Hindlimb muscle (tissue), 1 donor: ENCODE results near the gene NEDD4. TPM values are rescaled to one million over a fixed set of nuclear protein-coding genes. Genes with fewer than 3 reads are reported as not detected.
"Not testable (repeated sequence)": the region's sequence is repeated elsewhere in the genome, so short reads cannot be mapped to it uniquely, and the experiment has no call there.

ENCODE experiments used
- DNase-seq: peaks from one replicate; pipeline ENCODE4 v3.0.0-alpha.2; 2013
- polyA plus RNA-seq: library from polyadenylated mRNA; unstranded; fragments of 120-200 nt; gene quantifications from one replicate; pipeline ENCODE4 v1.2.1, GENCODE V29; 2013; ENCODE audit not compliant: insufficient read length

NEDD4 gene
- polyA plus RNA-seq, 1 donor: 9.0 TPM

DNA sequence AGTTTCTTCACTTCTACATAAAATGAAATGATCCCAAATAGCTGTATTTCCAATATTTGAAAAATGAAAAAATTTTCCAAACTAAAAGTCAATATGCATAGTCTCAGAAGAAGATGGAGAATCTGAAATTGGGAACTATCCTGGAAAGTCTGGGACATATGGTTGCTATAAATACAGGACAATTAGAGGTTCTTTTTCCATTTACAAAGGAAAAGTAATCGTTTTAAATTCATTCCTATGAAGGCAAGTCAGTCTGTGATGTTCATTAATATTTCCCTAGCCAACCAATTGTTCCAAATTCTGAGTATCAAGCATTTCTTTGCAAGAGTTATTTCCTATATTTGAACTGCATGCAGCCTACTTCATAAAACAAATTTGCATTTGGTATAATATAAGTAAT is 102.2 kb downstream of the NEDD4 start:
- peak; percentile 64 for DNase-seq

DNA sequence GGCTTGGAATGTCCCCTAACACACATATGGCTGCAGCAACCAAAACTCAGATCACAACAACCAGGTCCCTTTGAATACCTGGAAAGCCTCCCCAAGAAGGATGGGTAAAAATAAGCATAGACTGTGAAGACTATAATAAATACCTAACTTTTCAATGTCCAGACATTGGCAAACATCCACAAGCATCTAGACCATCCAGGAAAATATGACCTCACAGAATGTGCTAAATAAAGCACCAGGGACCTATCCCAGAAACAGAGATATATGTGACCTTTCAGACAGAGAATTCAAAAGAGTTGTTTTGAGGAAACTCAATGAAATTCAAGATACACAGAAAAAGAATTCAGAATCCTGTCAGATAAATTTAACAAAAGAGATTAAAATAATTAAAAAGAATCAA is 109.2 kb downstream of the NEDD4 start:
- DNase-seq: no peak

DNA sequence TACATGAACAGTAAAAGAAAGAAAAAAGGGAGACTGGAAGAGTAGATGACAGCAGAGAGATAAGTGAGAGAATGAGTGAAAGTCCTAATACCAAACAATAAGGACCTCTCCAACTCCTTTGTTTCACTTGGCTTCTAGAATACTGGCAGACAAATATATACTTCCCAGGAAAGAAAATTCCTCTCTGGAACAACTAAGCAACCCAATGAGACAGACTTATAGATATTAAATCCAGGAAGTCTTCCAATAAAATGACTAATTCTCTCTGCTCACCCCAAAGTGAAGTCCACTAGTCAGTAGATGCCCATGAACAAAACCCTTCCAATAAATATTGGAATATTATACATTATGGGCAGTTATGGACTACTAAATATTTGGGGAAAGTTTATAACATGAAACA is 114.2 kb downstream of the NEDD4 start:
- no peak for DNase-seq

DNA sequence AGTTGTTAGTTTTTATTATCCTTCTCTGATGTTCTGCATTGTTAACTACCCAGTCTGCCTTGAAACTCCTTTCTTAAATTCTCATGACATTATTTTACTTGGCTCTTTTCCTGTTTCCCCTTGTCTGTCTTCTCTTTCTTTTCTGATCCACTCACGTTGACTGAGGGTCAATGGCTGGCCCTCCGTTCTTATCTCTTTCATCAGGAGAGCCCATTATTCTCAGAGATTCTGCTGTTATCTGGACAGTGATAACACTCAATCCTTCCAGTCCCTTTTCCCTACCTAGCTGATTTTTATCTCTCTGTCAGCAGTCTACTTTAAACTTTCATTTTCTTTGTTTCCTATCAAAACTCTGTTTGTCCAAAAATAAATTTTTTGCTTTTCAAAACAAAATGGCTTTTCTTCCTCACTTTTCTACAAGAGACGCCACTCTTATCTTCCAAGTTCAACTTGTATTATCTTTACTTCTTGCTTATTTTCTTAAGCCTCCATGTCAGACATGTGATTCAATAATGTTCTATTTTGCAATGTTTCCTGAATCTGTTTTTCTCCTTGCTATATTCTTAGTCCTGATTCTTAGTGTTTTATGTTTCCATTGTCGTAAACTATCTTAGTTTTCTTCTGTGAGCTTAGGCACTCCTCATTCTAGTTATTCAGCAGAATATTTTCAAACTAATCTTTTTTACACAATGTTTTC is 120.2 kb downstream of the NEDD4 start:
- no peak for DNase-seq

DNA sequence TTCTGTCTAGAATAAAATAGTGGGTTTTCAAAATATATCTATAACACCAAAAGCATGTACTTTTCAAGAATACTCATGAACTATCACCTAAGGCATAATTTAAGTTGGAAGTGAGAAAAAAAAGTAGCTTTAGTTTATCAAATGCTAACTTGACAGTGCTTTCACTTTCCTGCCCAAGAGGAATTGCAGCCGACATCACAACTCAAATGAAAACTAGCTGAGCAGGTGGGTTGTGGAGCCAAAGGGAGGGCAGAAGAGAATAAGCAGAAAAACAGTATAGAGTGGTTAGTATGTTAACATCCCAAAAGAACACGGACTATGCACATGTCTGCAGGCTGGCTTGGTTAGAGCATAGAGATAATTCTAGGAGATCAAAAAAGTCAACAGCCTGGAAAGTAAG is 120.9 kb downstream of the NEDD4 start:
- no peak for DNase-seq

DNA sequence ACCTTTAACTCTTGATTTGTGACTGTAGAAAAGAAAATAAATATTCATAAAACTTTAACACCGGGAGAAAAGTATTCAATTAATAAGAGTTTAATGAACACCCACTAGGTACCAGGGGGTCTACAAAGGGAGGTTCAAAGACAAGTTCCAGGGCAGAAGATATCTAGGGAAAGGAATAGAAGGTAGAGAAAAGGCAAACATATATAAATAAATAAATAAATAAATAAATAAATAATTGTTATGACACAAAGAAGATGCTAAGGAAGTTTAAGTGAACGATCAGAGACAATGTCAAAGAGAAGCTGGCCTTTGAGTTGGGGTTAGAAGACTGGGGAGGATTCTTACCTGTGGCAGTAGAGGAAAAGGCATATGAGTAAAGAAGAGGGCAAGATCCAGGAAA is 123.8 kb downstream of the NEDD4 start:
- no peak for DNase-seq

DNA sequence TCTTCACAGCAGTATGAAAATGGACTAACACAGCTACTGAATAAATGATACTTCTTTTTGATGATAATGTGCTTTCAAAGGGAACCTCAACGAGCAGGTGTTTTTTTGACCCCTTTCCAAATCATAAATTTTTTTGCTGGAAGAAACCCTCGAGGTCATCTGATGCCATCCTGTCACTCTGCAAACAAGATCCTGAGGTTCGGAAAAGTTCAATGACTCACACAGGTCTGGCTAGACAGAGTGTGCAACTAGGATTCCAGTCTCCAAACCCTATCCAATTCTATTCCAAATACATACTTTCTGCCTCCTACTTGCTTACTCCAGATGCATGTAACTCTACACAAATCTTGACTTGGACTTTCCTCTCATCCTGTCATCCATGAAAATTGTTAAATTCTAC is 124.7 kb downstream of the NEDD4 start:
- no peak for DNase-seq

DNA sequence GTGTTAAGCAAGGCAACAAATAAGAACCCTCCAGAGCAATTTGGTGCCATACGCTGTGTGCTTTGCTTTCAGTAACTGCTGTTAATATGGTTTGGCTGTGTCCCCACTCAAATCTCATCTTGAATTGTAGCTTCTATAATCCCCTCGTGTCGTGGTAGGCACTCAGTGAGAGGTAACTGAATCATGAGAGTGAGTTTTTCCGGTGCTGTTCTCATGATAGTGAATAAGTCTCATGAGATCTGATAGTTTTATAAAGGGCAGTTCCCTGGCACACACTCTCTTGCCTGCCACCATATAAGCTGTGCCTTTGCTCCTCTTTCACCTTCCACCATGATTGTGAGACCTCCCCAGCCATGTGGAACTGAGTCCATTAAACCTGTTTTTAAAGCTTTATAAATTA is 125.1 kb downstream of the NEDD4 start:
- DNase-seq: not testable (repeated sequence)

DNA sequence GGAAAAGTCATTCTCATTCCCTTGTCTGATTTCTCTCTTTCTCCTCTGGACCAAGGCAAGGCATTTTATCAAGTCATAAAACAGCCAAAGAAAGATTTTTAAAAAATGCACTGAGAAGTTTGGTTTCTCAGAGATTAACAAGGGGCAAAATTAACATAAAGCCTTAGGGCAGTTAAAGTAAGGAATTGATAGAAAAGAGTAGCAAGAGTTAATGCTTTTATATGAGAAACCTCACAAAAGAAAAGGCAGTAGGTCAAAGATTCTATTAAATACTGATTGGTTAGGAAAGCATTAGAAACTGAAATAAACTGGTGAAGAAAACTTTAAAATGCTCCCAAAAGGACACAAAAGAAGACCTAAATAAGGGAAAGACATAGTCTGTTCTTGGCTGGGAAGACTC is 129.5 kb downstream of the NEDD4 start:
- DNase-seq: no peak

DNA sequence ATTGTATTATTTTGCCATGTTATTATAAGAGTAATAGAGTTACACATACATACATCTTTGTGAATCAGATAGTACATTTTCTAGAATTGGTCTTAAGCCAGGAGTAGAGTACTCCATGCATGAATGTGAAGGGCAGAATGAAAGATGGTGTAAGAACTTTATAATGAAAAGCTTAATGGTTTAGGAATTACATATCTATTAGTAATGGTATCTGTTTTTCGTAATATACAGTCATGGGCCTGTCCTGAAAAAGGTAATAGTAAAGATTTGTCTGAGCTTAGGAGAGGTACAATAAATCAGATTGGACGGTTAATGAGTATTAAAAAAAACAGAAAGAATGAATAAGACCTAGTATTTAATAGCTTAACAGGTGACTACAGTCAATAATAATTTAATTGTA is 132.3 kb downstream of the NEDD4 start:
- DNase-seq: no peak

DNA sequence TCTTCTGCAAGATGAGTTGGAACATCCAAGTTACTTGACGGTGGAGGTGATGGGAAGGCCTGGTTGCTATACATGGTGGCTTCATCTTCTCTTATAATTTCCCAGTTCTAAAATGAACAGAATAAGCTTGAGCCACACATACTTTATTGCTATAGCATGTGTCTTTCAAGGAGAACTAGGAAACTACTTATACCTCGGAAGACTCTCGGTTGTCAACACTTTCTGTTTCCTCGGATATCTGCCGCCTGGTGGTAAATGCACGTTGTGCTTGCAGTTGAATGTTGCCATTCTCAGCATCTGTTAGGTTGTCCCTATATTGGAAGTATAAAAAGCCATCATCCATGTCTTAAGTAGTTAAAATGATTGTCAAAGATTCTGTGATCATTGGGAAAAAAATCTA is 132.9 kb downstream of the NEDD4 start:
- no peak for DNase-seq

DNA sequence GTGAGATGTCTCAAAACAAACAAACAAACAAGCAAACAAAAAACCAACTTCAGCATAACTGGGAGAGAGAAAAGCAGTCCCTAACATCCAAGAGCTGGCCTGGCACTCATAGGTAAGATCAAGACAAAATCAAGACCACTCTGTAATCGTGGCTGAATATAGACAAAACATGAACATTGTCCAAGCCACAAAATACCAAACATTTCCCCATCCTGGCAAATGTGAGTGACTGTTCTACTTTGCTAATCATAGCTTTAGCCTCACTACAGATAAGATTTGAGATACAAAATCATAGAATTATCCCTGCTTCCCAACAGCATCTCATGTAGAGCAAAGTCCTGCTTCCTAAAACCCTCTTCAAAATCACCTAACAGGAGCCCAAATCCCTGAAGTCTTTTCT is 133.7 kb downstream of the NEDD4 start:
- no peak for DNase-seq

DNA sequence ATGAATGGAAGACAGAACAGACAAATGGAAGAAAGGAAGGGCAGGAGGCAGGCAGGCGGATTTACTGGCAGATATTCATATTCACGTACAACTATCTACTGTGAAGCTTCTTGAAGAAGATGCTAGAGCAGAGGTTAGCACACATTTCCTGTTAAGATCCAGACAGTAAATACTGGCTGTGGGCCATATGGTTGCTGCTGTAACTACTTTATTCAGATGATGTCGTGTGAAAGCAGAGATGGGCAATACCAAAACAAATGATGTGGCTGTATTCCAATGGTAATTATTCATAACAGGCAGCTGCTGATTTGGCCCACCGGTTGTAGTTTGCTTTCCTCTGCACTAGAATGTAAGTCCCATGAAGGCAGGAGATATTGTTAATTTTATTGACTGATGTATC is 134.8 kb downstream of the NEDD4 start:
- no peak for DNase-seq

DNA sequence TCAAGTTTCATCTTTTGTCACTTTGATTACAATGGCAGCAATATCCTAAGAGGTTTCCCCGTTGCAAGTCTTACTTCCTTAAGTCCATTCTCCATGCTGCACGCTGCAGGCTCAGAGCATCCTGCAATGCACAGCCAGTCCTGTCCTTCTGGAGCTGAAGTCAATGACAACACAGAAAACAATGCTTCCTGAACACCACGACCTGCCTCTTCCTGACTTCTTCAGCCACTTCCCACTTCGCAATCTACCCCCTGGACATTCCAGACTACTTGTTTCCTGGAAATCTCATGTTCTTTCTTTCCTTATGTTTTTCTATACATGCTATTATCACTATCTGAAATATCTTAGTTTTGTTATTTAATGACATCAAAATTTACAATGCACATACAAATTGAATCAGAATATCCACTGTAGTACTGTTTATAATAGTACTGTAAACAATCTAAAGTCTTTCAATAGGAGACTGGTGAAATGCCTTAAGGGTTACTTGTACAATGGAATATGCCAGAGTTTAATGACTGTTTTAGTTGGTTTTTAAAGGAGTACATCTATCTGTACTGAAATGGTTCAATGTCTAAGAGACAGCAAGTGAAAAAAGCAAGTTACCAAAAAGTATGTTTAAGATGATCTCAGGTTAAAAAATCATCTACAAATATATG is 136.8 kb downstream of the NEDD4 start:
- no peak for DNase-seq

DNA sequence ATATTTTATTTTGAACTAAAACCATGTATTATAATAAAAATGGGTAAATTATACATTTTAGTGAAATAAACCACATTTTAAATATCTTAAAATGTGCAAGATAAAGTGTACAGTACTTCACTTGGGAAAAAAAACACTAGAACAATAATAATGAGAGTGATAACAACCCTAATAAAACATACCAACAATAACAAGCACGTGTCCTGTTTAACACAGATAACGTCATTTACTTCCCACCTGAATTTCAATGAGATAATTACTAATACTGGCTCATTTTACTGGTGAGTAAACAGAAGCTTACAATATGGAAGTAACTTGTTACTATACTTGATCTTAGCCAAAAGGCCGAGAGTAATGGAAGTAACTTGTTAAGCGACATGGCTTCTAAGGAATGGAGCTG is 140.3 kb downstream of the NEDD4 start:
- no peak for DNase-seq

DNA sequence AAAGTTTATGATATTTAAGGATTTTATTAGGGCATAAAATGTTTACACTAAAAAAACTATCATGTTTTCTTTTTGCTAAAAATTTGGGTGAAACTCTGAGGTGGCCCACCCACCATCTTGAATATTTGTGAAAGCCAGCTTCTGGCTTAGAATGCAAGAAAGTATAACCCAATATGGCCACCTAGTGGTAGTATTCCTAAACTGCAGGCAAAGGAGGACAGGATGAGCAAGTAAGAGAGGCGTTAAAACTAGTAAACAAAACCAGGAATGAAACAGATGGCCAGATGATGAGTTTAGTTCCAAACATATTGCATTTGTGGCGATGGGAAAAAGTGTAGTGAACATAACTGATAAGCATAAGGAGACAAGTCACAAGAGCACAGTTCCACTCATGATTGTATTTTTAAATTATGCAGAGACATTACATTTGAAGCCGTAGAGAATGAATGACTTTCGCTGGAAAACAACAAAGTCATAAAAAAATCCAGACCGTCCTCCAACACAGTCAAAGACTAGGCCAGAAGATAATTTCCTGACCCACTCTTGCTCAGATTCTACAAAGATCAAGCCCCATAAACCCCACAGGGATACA is 147.2 kb downstream of the NEDD4 start:
- peak; percentile 76 for DNase-seq

DNA sequence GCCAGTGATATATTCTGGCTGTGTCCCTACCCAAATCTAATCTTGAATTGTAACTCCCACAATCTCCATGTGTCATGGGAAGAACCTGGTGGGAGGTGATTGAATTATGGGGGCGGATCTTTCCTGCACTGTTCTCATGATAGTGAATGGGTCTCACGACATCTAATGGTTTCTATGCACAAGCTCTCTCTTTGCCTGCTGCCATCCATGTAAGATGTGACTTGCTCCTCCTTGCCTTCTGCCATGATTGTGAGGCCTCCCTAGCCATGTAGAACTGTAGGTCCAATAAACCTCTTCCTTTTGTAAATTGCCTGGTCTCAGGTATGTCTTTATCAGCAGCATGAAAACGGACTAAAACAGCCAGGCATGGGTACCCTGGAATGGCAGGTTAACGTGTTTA is 150.5 kb downstream of the NEDD4 start:
- not testable (repeated sequence) for DNase-seq

DNA sequence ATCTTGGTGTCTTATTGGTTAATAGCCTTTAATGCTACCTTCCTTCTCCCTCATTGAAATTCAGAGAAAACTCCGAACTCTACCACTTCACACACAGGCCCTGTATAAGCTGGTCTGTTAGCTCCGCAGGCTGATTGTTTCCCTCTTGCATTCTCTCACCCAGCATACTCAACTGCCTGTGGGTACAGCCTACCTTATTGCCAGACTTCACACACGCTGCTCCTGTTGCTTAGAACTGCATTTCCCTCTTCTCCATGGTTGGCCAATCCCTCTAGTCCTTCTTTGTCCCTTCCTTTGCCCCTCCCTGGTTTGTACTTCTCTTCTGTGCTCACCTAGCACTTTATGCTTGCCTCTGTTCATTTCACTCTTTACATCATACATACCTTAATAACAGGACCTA is 157.5 kb downstream of the NEDD4 start:
- DNase-seq: no peak

DNA sequence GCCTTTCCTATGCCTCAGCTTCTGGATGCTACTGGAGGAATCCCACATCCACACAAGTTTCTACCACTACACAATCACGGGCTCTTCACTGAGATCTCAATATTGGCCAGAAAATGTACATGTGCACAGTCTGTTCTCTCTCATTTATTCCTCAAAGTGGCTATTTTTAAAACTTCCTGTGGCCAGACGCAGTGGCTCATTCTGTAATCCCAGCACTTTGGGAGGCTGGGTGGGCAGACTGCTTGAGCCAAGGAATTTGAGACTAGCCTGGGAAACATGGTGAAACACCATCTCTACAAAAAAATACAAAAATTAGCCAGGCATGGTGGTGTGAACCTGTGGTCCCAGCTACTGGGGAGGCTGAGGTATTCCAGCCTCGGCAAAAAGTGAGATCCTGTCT is 159.1 kb downstream of the NEDD4 start:
- DNase-seq: no peak

DNA sequence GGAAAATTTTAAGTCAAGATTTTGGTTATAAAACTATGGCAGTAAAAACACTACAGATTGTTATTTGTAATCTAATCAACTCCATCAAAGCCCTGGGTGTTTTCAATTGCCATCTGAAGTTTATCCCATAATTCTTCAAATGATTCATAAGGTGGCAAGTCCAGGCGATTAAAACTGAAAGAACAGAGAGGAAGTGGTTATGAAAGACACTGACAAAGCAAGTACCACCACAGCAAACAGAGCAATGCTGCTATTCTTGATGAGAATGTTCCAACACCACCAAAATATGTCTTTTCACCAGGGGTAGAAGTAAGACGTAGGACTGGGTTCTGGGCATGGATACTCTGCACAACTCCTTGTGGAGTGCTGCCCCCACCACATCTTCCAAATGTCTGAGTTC is 163.6 kb downstream of the NEDD4 start:
- DNase-seq: no peak

DNA sequence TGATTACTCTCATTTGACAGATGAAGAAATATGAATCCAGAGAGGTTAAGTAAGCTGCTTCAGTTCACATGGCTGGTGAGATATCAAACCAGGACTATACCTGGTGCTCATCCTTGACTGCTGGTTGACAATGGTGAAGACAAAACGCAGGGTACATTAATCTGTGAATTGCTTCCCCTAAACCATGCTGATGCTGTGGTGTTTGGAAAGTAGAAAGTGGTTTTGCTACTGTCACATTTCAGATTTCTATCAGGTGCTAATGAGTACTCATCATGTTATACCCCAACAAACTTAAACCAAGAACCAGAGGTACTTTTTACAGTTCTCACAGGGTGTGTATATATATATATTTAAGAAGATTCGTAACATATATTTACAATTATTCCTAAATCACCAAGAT is 165.5 kb downstream of the NEDD4 start:
- DNase-seq: no peak

DNA sequence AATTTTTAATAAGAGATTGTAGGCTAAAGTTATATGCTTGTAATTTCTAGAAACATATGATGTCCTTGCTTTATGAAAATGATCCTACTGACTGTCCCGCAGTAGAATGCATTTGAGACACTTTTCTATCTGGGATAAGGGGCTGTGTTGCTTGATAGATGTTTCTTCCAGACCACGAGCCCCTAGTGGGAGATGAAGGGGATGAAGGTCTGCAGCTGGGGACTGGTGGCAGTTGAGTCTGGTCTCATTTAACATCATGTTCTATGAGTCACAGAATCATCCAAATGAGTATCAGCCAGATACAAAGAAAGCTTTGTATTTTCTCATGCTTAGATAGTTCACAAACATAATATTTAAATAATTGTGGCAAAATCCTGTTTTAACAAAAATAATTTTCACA is 166.2 kb downstream of the NEDD4 start:
- DNase-seq: no peak

DNA sequence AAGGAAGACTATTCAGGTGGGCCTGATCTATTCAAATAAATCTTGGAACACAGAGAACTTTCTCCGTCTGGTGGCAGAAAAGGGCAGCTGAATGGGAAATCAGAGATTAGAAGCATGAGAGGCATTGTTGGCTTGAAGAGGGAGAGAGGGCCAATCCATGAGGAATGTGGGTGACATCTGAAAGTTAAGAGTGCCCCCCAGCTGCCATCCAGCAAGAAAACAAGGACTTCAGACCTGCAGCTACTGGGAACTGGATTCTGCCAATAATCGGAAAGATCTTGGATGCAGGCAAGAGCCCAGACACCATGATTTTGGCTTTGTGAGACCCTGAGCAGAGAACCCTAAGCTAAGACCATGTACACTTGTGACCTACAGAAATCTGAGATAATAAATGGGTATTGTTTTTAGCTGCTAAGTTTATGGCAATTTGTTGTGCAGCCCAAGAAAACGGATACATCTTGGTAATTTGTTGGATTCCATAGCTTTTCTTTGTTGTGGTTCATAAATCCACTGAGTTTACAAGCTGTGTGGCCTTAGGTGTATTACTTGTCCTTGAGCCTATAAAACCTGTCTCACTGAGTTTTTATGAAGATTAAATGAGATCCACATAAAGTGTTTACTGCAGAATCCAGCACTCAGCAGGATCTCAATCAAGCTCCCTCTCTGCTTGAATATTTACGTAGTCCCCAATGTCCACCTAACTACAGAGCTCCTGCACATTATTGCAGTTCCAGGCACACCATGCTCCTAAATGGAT is 168.4 kb downstream of the NEDD4 start:
- no peak for DNase-seq
